Measurements from ENCODE around the gene CALN1.

The CALN1 gene

GRCh38 chr7:72222136-72222535, 190.0 kb downstream of the CALN1 start:
- Histone ChIP-seq H3K36me3 (ENCODE audit: control insufficient read depth in 2 of 2, insufficient read depth in 1 of 2, low read length in 2 of 2) (no peaks in the 10 kb centered on the region), H3K9me3 (ENCODE audit: control insufficient read depth, insufficient read depth, low read depth, low read length) (no peaks in the 10 kb centered on the region), H3K4me1 (ENCODE audit: control insufficient read depth, insufficient read depth, low read length) (no peaks in the 10 kb centered on the region), H3K4me3 (ENCODE audit: low read depth, low read length) (no peak overlapping the region), H3K27ac (ENCODE audit: extremely low read depth, low read depth, low read length) (no peak overlapping the region)
- ChIA-PET POLR2A (no interaction called here), CTCF (interaction anchor here (0.7 kb wide), 1 partner anchor 13 kb away, joined by 3 read pairs; no protein-coding TSS in a partner anchor)
- TF ChIP-seq ZNF211 (tag by site-specific recombination; IDR thresholded peaks at IDR 0.05; ENCODE audit: low read depth) (no peak), ZNF221 (tag by site-specific recombination; IDR thresholded peaks at IDR 0.05; ENCODE audit: borderline replicate concordance) (no peak), ZNF324 (tag by site-specific recombination; IDR thresholded peaks at IDR 0.05) (no peak), ZBTB48 (tag by site-specific recombination; IDR thresholded peaks at IDR 0.05) (no peak), SP3 (tag by site-specific recombination; IDR thresholded peaks at IDR 0.05) (no peak), SETDB1 (IDR thresholded peaks at IDR 0.05; ENCODE audit: insufficient read length, low read length) (no peak), ZBTB44 (tag by site-specific recombination; IDR thresholded peaks at IDR 0.05) (no peak), TSHZ1 (tag by site-specific recombination; IDR thresholded peaks at IDR 0.05; ENCODE audit: borderline replicate concordance) (no peak), ZBTB1 (tag by site-specific recombination; IDR thresholded peaks at IDR 0.05) (no peak)

DNA sequence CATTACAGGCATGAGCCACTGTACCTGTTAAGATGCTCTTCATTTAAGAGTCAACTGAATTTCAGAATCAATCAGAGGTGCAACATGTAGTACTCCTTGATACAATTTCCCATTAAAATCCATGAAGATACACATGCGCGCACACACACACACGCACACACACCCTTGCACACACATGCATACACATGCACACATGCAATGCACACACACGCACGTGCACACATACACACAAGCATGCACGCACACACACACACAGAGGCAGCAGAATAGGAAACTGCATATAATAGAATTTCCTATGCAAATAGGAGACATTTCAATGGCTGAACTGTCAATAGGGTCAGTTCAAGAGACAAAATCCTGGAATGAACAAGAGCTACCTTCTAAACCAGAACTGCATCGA, 192.6 kb downstream of the CALN1 start:
- CTCF ChIA-PET, result no interaction called here
- Histone ChIP-seq H3K9me3 (ENCODE audit: control insufficient read depth, insufficient read depth, low read depth, low read length) (no peaks in the 10 kb centered on the region), H3K36me3 (ENCODE audit: control insufficient read depth in 2 of 2, insufficient read depth in 1 of 2, low read length in 2 of 2) (no peaks in the 10 kb centered on the region), H3K27ac (ENCODE audit: extremely low read depth, low read depth, low read length) (no peak overlapping the region), H3K4me3 (ENCODE audit: low read depth, low read length) (no peak overlapping the region), H3K4me1 (ENCODE audit: control insufficient read depth, insufficient read depth, low read length) (no peaks in the 10 kb centered on the region)
- POLR2A ChIA-PET, result no interaction called here
- TF ChIP-seq HOXC10 (CRISPR knock-in tag; IDR thresholded peaks at IDR 0.05), result no peak
- TF ChIP-seq ZSCAN4 (tag by site-specific recombination; IDR thresholded peaks at IDR 0.05), result 0 out of 2 replicates have a peak, but pooled peaks have one; percentile 34

DNA sequence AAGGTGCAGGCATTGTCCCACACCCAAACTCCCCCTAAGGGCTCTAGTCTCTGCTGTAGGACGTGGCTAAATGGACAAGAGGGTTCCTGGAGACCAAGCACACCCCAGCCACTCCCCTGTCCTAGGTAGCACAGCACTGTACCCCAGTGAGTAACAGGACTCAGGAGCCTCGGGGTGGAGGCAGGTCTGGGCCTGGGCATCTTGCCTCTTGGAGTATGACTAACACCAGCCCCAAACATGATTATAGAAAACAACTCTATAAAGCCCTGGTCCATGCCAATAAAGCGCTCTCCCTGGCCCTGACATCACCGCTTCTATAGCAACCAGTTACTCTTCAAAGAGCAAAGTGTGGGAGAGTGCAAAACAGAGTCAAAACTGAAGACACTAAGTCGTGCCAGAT, 195.0 kb downstream of the CALN1 start:
- Histone ChIP-seq H3K27ac (ENCODE audit: extremely low read depth, low read depth, low read length) (no peak overlapping the region), H3K9me3 (ENCODE audit: control insufficient read depth, insufficient read depth, low read depth, low read length) (no peaks in the 10 kb centered on the region), H3K36me3 (ENCODE audit: control insufficient read depth in 2 of 2, insufficient read depth in 1 of 2, low read length in 2 of 2) (no peaks in the 10 kb centered on the region), H3K4me1 (ENCODE audit: control insufficient read depth, insufficient read depth, low read length) (no peaks in the 10 kb centered on the region), H3K4me3 (ENCODE audit: low read depth, low read length) (no peak overlapping the region)
- POLR2A ChIA-PET, result no interaction called here
- CTCF ChIA-PET, result interaction anchor here (1.0 kb wide), 1 partner anchor 480 kb away, joined by 3 read pairs; no protein-coding TSS in a partner anchor
- TF ChIP-seq ZNF202 (tag by site-specific recombination; IDR thresholded peaks at IDR 0.05; ENCODE audit: borderline replicate concordance), result no peak
- TF ChIP-seq, protein P1, sequence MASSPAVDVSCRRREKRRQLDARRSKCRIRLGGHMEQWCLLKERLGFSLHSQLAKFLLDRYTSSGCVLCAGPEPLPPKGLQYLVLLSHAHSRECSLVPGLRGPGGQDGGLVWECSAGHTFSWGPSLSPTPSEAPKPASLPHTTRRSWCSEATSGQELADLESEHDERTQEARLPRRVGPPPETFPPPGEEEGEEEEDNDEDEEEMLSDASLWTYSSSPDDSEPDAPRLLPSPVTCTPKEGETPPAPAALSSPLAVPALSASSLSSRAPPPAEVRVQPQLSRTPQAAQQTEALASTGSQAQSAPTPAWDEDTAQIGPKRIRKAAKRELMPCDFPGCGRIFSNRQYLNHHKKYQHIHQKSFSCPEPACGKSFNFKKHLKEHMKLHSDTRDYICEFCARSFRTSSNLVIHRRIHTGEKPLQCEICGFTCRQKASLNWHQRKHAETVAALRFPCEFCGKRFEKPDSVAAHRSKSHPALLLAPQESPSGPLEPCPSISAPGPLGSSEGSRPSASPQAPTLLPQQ (tag by site-specific recombination; IDR thresholded peaks at IDR 0.05), result no peak
- TF ChIP-seq KLF9 (tag by site-specific recombination; IDR thresholded peaks at IDR 0.05; ENCODE audit: low read depth), result no peak
- no peak for TF ChIP-seq PRDM6 (tag by site-specific recombination; IDR thresholded peaks at IDR 0.05)
- no peak for TF ChIP-seq ZNF830 (tag by site-specific recombination; IDR thresholded peaks at IDR 0.05; ENCODE audit: low read depth)
- TF ChIP-seq GLIS1 (tag by site-specific recombination; IDR thresholded peaks at IDR 0.05), result no peak
- TF ChIP-seq ZNF549 (tag by site-specific recombination; IDR thresholded peaks at IDR 0.05), result no peak
- no peak for TF ChIP-seq KLF7 (tag by site-specific recombination; IDR thresholded peaks at IDR 0.05; ENCODE audit: borderline replicate concordance)
- TF ChIP-seq, protein P2, sequence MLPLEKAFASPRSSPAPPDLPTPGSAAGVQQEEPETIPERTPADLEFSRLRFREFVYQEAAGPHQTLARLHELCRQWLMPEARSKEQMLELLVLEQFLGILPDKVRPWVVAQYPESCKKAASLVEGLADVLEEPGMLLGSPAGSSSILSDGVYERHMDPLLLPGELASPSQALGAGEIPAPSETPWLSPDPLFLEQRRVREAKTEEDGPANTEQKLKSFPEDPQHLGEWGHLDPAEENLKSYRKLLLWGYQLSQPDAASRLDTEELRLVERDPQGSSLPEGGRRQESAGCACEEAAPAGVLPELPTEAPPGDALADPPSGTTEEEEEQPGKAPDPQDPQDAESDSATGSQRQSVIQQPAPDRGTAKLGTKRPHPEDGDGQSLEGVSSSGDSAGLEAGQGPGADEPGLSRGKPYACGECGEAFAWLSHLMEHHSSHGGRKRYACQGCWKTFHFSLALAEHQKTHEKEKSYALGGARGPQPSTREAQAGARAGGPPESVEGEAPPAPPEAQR (tag by site-specific recombination; IDR thresholded peaks at IDR 0.05), result no peak
- no peak for TF ChIP-seq ZNF521 (tag by site-specific recombination; IDR thresholded peaks at IDR 0.05)
